GM21360 (cell line): Measurements from ENCODE around the gene DRC7.

Experiments
- ATAC-seq: cut with Tn5 transposase; IDR thresholded peaks from one replicate; pipeline ENCODE4 v1.9.1; 2021; ENCODE audit warnings: mild to moderate bottlenecking, moderate library complexity; ENCODE audit not compliant: unreplicated experiment

DRC7 gene

DNA sequence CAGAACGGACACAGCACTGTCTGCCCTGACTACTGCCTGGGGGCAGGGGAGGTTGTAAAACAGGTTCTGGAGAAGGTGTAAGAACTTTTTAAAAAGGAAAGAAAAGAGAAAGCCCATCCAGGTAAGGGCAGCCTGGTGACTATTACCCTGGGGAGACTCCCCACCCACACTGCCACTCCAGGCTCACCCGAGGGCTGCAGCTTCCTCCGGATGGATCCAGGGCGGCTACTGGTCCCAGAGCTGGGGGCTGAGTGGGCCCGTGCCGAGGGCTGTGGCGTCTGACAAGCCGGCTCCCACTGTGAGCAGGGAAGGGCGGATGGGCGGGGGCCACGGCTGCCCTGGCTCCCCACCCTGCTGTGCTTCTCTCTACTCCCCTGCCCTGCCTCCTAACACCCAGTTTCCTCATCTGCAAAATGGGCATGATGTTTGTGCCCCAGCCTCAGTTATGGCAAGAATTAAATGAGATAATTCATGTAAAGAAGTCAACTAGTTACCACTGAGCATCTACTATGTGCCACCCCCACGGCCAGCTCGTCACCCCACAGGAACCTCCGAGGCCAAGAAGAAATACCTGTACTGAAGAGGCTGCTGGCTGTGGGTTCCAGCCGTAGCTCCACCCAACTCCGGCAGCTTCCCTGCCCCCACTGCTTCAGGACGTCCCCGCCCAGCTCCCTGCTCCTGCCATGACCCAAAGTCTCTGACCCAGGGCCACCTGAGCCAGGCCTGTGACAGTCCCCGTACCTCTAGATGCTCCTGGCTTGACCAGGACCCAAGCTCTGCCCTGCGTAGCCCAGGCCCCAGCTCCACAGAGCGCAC lies 65.1 kb downstream of the DRC7 start:
- ATAC-seq = no peak

DNA sequence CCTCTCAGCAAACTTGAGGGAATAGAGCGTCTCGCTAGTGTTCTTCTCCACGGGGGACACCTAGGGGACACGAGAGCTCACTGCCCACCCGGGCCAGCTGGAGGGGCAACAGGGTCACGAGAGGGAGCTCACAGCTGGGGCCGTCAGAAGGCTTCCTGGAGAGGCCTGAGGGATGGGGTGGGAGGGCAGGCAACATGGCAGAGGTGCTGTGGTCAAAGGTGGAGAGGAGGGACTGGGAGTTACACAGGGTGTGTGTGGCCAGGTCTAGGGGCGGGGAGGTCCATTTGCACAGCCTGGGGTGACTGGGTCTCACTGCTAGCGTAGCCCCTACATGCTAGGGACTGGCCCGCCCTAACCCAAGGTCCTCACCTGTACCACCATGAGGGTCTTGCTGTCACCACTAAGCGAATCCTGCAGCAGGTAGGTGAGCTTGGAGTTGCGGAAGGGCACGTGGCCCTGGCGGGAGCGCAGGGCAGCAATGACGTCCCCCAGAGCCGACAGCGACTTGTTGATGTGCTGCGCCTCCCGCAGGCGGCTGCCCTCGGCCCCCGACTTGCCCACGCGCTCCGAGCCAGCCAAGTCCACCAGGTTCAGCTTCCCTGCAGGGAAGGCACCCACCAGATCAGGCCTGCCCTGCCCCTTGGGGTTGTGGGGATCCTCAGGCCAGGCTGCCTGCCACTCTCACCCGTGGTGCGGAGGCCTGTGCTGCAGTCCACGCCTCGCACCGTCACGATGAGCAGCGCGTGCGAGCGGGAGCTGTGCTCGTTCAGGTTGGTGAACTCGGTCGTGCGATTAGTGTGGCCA lies 66.0 kb downstream of the DRC7 start:
- ATAC-seq = no peak

DNA sequence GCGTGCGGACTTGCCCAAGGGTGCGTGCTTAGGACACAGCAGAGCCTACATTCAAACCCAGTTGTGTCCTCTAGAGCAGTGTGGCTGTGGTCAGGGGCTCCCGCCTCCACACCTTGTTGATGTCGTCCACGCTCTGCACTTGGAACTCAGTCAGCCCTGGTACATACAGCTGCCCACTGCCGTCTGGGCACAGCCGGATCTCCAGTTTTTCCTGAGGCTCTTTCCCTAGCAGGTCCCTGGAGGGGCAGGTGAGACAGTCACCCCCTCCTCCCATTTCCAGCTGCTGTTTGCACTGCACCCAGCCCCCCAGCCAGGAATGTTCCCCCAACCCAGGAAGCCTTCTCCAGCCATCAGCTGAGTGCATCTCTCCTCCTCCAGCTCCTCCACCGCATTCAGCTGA lies 66.7 kb downstream of the DRC7 start:
- no peak for ATAC-seq

DNA sequence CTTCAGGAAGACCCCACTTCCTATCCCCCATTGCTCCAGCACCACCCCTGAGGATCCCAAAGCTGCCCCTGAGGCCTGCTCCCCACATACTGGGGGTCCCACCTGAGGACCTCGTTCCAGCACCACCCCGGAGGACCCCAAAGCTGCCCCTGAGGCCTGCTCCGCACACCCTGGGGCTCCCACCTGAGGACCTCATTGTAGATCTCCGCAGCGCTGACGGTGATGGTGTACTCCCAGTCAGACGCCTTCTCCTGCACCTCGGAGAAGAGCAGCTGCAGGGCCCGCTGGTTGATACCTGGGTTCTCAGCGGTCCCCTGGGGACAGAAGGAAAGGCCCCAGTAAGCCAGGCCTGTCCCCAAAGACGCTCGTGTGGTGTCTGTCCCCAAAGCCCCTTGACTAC lies 67.4 kb downstream of the DRC7 start:
- ATAC-seq = no peak

DNA sequence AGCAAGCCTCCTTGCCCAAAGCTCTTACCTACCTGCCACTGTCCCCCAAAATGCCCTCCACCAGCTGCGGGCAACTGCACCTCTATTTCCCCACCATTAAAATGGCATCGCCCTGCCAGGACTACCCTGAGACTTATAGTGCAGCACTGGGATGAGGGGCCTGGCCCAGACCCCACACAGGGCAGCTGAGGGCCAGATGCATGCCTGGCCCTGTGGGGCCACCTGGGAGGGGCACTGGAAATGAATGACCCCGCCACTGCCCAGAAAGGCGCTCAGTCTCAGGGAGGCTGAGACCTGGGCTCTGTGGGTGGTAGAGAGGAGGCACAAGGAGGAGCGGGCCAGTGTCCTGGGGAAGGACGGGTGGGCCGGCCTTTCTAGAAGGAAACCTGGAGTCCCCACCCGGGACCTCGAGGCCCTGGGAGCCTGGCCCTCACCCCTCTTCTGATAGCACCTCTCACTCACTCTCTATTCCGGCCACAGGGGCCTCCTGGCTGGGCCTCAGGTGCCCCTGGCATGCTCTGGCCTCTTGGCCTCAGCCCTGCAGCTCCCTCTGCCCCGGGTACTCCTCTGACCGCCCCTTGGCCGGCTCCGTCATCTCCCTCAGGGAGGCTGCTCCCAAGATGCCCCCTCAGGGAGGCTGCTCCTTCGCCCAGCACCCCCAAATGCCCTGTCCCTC lies 67.9 kb downstream of the DRC7 start:
- no peak for ATAC-seq

DNA sequence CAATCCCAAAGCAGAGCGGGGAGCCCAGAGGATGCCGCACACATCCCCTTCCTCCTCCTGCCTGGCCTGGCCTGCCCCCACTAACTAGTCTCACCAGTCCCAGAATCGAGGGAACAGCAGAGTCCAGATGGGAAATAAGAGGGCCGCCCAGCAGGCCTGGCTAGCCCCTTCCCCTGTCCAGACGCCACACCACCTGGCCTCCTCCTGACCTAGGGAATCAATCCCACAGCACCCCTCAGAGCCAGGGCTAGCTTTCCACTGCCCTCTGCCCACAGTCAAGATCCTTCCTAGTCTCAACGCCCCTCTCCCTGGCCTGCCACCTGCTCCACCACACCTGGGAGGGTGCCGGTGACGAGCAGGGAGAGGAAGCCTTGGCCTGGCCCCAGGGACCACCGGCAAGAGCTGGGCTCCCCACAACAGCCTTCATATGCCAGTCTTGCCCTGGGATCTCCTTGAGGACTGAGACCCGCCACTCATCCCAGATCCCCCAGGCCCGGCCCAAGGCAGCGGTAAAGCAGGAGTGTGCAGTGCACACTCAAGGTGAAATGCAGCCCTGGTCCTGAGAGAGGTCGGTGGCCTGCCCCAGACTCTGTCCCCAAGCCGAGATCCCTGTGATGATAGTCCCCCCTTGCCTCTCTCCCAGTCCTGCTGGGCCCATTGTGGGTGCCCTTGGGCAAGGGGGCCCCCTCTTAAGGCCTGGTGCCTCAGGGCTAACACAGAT lies 68.8 kb downstream of the DRC7 start:
- no peak for ATAC-seq

DNA sequence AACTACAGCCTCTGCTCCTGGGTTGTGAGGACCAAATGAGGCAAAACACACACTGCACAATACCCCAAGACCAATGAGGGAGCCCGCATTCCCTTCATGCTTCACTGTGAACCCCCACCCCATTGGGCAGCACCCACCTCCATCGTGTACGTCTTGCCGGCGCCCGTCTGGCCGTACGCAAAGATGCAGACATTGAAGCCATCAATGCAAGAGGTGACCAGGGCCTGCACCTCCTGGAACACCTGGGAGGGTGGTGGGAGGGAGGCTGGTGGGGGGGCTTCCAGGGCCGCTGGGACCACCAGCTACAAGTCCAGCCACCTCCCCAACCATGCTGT lies 69.4 kb downstream of the DRC7 start:
- no peak for ATAC-seq

DNA sequence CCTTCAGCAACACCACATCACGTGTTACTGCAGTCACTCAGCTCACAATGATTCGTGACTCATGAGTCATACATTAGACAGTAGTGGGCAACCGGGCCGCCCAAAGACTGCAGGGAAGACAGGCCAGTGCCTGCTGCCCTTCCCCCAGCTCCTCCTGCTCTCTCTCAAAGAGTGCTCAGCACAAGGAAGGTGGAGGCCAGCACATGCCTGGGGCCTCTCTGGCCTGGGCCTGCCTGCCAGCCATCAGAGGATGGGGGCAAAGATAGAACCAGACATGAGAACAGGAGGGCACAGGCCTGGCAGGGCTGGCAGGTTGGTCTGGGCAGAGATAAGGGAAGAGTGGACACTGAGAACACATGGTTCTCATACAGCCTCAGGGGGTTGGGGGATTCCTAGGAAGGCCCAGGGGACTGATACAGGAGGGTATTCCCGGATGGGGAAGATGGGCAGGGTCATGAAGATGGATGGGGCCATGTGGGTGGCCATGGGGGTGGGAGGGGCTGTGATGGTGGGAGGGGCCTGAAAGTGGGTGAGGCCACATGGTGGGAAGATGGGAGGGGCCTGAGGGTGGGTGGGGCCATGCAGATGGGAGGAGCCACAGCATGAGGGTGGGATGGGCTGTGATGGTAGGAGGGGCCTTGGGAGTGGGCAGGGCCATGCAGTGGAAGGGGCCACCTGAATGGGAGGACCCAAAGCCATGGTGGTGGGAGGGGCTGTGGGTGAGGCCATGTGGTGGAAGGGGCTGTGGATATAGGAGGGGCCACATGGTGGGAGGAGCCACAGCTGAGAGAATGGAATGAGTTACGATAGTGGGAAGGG lies 69.9 kb downstream of the DRC7 start:
- ATAC-seq = no peak

GRCh38 chr16:57765160-57765728 lies 70.6 kb downstream of the DRC7 start:
- ATAC-seq = no peak

DNA sequence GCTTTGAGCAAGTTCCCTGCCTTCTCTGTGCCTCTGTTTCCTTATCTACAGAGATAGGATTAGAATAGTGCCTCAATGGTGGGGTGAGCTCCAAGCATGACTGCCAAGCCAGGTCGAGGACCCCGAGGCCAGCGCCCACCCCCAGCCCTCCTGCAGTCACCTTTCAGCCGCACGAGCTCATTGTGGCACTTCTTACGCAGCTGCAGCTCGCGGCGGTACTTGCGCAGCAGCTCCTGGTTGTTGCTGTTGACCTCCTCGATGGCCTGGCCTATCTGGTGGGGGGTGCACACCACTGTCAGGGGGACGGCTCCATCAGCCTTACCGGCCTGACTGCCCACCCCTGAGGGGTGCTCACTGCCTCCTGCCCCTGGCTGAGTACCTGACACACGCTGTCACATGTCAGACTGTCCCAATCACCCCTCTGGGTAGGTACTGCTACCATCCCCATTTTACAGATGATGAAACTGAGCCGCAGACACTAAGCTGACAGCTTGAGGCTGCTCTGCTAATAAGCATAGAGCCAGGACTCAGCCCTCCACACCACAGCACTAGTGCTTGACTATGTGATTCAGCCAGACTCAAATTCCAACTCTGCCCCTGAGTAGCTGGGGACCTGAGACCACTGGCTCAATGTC lies 72.2 kb downstream of the DRC7 start:
- no peak for ATAC-seq

DNA sequence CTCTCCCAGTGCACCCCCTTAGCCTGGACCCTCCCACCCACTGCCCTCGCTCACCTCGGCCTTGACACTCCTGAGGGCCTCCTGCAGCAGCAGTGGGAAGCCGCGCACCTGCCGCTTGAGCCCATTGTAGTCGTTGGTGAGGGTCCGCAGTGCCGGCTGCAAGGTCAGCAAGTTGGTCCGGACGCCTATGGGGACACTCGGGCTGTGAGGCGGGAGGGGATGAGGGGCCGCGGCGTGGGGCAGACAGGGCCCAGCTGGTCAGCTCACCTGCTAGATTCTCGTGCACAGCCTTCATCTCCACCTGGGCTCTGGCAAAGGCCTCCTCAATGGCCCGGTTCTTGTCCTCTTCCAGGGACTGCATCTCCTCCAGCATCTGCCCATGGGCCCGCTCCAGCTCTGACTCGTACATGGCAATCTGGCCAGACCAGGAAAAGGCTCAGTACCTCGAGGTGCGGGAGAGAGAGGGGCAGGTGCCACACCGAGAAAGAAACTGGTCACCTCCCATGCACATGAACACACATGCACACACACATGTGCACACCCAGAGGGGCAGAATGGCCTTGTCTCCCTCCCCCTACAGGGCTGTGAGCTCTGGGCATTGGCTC lies 75.0 kb downstream of the DRC7 start:
- no peak for ATAC-seq

GRCh38 chr16:57770361-57770760 lies 75.8 kb downstream of the DRC7 start:
- no peak for ATAC-seq

DNA sequence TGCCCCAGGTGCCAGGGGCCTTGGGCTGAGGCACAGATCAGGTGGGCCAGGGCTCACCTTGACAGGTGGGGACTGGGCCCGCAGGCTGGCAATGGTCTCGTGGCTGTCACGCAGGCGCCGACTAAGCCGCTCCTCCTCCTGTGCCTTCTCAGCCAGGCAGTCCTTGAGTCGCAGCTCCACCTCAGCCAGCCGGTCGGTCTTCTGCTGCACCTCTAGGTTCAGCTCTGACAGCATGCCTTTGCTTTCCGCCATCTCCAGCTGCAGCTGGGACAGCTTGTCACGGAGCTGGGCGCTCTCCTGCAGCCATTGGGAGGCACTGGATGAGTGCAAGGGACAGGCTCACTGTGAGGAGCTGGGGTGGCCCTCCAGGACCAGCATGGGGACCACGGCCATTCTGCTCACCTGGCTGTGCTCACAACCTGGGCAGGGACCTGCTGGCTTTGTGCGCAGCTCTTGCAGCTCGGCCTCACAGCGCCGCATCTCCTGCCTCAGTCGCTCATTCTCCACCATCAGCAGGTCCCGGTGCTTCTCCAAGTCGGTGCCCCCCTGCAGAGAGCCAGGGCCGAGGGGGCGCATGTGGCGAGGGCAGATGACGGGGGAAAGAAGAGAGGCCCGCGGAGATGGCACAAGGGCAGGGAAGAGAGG lies 76.7 kb downstream of the DRC7 start:
- ATAC-seq = no peak

- ATAC-seq = no peak
These were observed 78.4 kb downstream of the DRC7 start for GRCh38 chr16:57773019-57773418.

GRCh38 chr16:57773655-57774295 lies 79.2 kb downstream of the DRC7 start:
- no peak for ATAC-seq

- no peak for ATAC-seq
These were observed 80.2 kb downstream of the DRC7 start for GRCh38 chr16:57774705-57775285.

DNA sequence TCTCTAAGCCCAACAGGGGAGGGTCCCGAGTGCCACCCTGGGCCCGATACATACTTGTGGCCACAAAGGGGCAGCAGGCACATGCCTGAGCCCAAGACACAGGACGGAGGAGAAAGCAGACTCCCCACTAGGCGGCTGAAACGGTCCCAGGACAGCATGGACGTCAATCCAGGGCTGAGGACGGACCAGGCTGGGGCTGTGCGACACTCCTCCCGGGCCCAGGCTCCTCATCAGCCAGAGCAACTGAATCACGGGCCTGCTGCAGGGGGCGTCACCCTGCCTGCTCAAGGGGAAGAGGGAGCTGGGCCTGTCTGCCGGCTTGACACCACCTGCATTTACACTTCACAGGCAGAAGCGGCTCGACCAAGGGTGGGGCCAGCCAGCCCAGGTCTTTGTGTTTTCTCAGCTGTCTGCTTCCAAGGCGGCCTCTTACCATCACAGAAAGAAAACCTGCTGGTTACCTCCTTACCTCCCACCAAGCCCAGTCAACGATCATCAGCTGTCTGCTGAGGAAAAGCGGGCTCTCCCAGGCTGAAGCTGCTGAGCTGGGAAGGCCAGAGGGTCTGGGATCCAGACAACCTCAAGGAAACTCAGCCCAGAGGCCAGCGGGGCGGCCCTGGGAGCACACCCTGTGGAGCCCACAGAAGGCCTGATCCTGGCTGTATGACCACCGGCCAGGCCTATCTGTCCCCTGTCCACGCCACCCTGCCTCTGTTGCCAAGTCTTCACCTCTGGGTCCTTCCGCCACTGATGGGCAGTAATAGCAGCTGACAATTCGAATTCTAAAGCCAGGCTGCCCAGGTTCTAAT lies 81.3 kb downstream of the DRC7 start:
- no peak for ATAC-seq
